H1 (cell line): ENCODE data around the gene SLC22A13. TPM values are rescaled to one million over a fixed set of nuclear protein-coding genes. Genes with fewer than 3 reads are reported as not detected.

ENCODE experiments used
- ATF2 ChIP-seq: IDR thresholded peaks from 2 replicates; pipeline ENCODE4 v1.6.1; 2012; ENCODE audit warnings: low read length, inconsistent platforms
- CHD7 ChIP-seq: fragments of 300-600 bp; sonication (generic); IDR thresholded peaks from 2 replicates; pipeline ENCODE4 v1.7.1; 2012; ENCODE audit warnings: low read length, moderate library complexity, mild to moderate bottlenecking, inconsistent platforms; ENCODE audit not compliant: insufficient replicate concordance
- EP300 ChIP-seq, 2 experiments: IDR thresholded peaks; 1 replicate in 1 of 2; 2 replicates in 1 of 2; pipeline ENCODE4 v1.6.1; 2011 to 2012; ENCODE audit warnings: low read depth in 2 of 2, low read length in 2 of 2, mild to moderate bottlenecking in 2 of 2, borderline replicate concordance in 1 of 2, inconsistent platforms in 1 of 2, moderate library complexity in 1 of 2
- FOSL1 ChIP-seq: IDR thresholded peaks from 2 replicates; pipeline ENCODE4 v1.6.1; 2011; ENCODE audit warnings: mild to moderate bottlenecking, low read depth, low read length, moderate library complexity; ENCODE audit not compliant: insufficient read depth
- HDAC2 ChIP-seq, 2 experiments: fragments of 300-600 bp in 1 of 2; sonication (generic) in 1 of 2; IDR thresholded peaks; 2 replicates each; pipeline ENCODE4 v1.6.1; 2011 to 2012; ENCODE audit warnings: low read depth in 2 of 2, low read length in 2 of 2, mild to moderate bottlenecking in 2 of 2, moderate library complexity in 2 of 2, borderline replicate concordance in 1 of 2, inconsistent platforms in 1 of 2
- POU5F1 ChIP-seq: IDR thresholded peaks from 2 replicates; pipeline ENCODE4 v1.6.1; 2011; ENCODE audit warnings: low read depth, mild to moderate bottlenecking, low read length, moderate library complexity
- SP2 ChIP-seq: IDR thresholded peaks from 2 replicates; pipeline ENCODE4 v1.6.1; 2012; ENCODE audit warnings: mild to moderate bottlenecking, low read length, inconsistent platforms
- TBP ChIP-seq: IDR thresholded peaks from 2 replicates; pipeline ENCODE4 v1.6.1; 2011; ENCODE audit warnings: low read depth, low read length, improper control_type of control experiment
- polyA plus RNA-seq, 7 experiments: library from polyadenylated mRNA; depleted of rRNA in 3 of 7; stranded (reverse) in 5 of 7; unstranded in 2 of 7; fragments of >200 nt in 5 of 7; fragments of 200-250 nt in 2 of 7; gene quantifications; 1 replicate in 5 of 7; 2 replicates in 1 of 7; 4 replicates in 1 of 7; pipeline versions ENCODE4 v1.2.1 to v1.2.3, GENCODE V29; 2011 to 2013; ENCODE audit warnings: missing spikeins in 2 of 7, mixed read lengths in 2 of 7
- total RNA-seq: library from RNA; stranded (reverse); fragmentation: NEBNext Ultra II Directional; extraction: Animal tissue kit (Norgen Biotek cat#: 25700); gene quantifications from 2 replicates; pipeline ENCODE4 v1.2.1, GENCODE V29; 2021

SLC22A13 gene
- total and polyA plus RNA-seq, 2 of the 8 experiments (the other 6 are each of a cell fraction or from before 2014, with no cell fraction given), result 0.05 to 0.41 TPM

- TF ChIP-seq CHD7 (no peak), POU5F1 (no peak), ATF2 (no peak), HDAC2 (IDR thresholded peaks at IDR 0.05; ENCODE audit: borderline replicate concordance in 1 of 2, low read depth in 2 of 2, low read length in 2 of 2) (no peak), SP2 (no peak), FOSL1 (no peak), EP300 (IDR thresholded peaks at IDR 0.05; ENCODE audit: borderline replicate concordance in 1 of 2, low read depth in 2 of 2, low read length in 2 of 2) (no peak), TBP (no peak)
Measured at GRCh38 chr3:38265604-38266307, at the start of gene SLC22A13 (continued).
